Measurements from ENCODE around the gene POU3F2. TPM values are rescaled to one million over a fixed set of nuclear protein-coding genes. Genes with fewer than 3 reads are reported as not detected.

POU3F2 gene
- total RNA-seq, 1 experiment from 2014 or later = not detected

DNA sequence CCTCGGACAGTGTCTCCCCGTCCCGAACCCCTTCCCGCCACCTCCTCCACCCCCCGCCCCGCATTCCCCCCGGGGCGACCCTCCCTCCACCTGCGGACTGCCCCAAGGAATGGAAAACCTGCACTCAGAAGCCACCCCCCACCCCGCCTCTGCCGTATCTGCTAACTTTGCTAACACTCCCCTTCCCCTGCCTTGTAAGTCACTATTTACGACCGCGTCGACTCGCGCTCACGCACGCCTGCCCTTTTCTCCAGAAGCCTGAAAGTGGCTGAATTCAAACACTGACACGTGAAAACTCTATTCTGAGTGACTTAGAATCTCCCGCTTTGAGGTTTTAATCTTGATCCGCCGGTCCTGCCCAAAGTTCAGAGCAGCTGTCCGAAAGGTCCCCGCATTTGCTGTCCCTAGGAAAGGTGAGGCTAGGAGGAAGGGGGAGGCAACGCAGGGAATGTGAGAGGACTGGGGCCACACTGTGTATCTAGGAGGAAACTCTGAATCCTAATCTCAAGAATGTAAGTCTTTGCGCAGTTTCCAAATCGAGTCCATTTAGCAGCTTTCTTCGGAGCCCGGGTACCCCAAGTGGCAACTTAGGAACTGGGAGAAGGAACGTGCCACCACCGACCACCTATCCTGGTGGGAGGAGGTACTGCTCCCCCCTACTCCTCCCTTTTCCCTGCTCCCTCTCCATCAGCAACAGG, 9.3 kb upstream of the POU3F2 start:
- intact Hi-C loops (cut with micrococcal nuclease) = no loop called here
- no TSS peak for BruUV-seq (replicated peaks)
- H3K4me1 Mint-ChIP-seq (ENCODE audit: insufficient read depth, unreplicated experiment) = peaks cover 5% of the 10 kb centered on the region
- POLR2A ChIA-PET = no interaction called here
- CTCF ChIA-PET = interaction anchor here (0.6 kb wide), 1 partner anchor 122 kb away, joined by 4 read pairs; no protein-coding TSS in a partner anchor
- H3K9me3 Mint-ChIP-seq (ENCODE audit: unreplicated experiment) = no peaks in the 10 kb centered on the region
- H3K27ac Mint-ChIP-seq (ENCODE audit: low read depth, unreplicated experiment) = no peak overlapping the region
- no peak overlapping the region for H3K4me3 Mint-ChIP-seq (ENCODE audit: unreplicated experiment)
- H3K36me3 Mint-ChIP-seq (ENCODE audit: insufficient read depth, unreplicated experiment) = no peaks in the 10 kb centered on the region
- H3K27me3 Mint-ChIP-seq (ENCODE audit: insufficient read depth, unreplicated experiment) = peaks cover 100% of the 10 kb centered on the region
- DNase-seq (ENCODE audit: unreplicated experiment) = no peak
- TF ChIP-seq, protein P1, sequence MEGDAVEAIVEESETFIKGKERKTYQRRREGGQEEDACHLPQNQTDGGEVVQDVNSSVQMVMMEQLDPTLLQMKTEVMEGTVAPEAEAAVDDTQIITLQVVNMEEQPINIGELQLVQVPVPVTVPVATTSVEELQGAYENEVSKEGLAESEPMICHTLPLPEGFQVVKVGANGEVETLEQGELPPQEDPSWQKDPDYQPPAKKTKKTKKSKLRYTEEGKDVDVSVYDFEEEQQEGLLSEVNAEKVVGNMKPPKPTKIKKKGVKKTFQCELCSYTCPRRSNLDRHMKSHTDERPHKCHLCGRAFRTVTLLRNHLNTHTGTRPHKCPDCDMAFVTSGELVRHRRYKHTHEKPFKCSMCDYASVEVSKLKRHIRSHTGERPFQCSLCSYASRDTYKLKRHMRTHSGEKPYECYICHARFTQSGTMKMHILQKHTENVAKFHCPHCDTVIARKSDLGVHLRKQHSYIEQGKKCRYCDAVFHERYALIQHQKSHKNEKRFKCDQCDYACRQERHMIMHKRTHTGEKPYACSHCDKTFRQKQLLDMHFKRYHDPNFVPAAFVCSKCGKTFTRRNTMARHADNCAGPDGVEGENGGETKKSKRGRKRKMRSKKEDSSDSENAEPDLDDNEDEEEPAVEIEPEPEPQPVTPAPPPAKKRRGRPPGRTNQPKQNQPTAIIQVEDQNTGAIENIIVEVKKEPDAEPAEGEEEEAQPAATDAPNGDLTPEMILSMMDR (IDR thresholded peaks at IDR 0.05; ENCODE audit: unreplicated experiment) = no peak

- ChIA-PET POLR2A (no interaction called here), CTCF (no interaction called here)
- Mint-ChIP-seq H3K4me3 (ENCODE audit: unreplicated experiment) (no peak overlapping the region), H3K4me1 (ENCODE audit: insufficient read depth, unreplicated experiment) (peaks cover 5% of the 10 kb centered on the region), H3K36me3 (ENCODE audit: insufficient read depth, unreplicated experiment) (no peaks in the 10 kb centered on the region), H3K9me3 (ENCODE audit: unreplicated experiment) (no peaks in the 10 kb centered on the region), H3K27me3 (ENCODE audit: insufficient read depth, unreplicated experiment) (peaks cover 100% of the 10 kb centered on the region), H3K27ac (ENCODE audit: low read depth, unreplicated experiment) (no peak overlapping the region)
- intact Hi-C loops (cut with micrococcal nuclease) = no loop called here
- BruUV-seq (replicated peaks) = no TSS peak
- TF ChIP-seq, protein P1 (IDR thresholded peaks at IDR 0.05; ENCODE audit: unreplicated experiment) = no peak
- DNase-seq (ENCODE audit: unreplicated experiment) = no peak
Observed at GRCh38 chr6:98825600-98826230, 8.7 kb upstream of the POU3F2 start.

- intact Hi-C loops (cut with micrococcal nuclease) = no loop called here
- TF ChIP-seq, protein P1 (IDR thresholded peaks at IDR 0.05; ENCODE audit: unreplicated experiment) = no peak
- Mint-ChIP-seq H3K9me3 (ENCODE audit: unreplicated experiment) (no peaks in the 10 kb centered on the region), H3K27me3 (ENCODE audit: insufficient read depth, unreplicated experiment) (peaks cover 100% of the 10 kb centered on the region), H3K4me3 (ENCODE audit: unreplicated experiment) (no peak overlapping the region), H3K36me3 (ENCODE audit: insufficient read depth, unreplicated experiment) (no peaks in the 10 kb centered on the region), H3K4me1 (ENCODE audit: insufficient read depth, unreplicated experiment) (peaks cover 6% of the 10 kb centered on the region), H3K27ac (ENCODE audit: low read depth, unreplicated experiment) (no peak overlapping the region)
- ChIA-PET CTCF (interaction anchor here (0.6 kb wide), 1 partner anchor 577 kb away, joined by 4 read pairs; no protein-coding TSS in a partner anchor), POLR2A (no interaction called here)
- BruUV-seq (replicated peaks) = no TSS peak
- DNase-seq (ENCODE audit: unreplicated experiment) = no peak
Observed at GRCh38 chr6:98827295-98828159, 6.8 kb upstream of the POU3F2 start.

- intact Hi-C loops (cut with micrococcal nuclease) = no loop called here
- BruUV-seq (replicated peaks) = no TSS peak
- POLR2A ChIA-PET = no interaction called here
Observed at GRCh38 chr6:98828211-98828788, 6.1 kb upstream of the POU3F2 start.

More at GRCh38 chr6:98828211-98828788, 6.1 kb upstream of the POU3F2 start:
- Mint-ChIP-seq H3K27me3 (ENCODE audit: insufficient read depth, unreplicated experiment) (peaks cover 100% of the 10 kb centered on the region), H3K36me3 (ENCODE audit: insufficient read depth, unreplicated experiment) (no peaks in the 10 kb centered on the region), H3K9me3 (ENCODE audit: unreplicated experiment) (no peaks in the 10 kb centered on the region), H3K4me1 (ENCODE audit: insufficient read depth, unreplicated experiment) (peaks cover 10% of the 10 kb centered on the region), H3K27ac (ENCODE audit: low read depth, unreplicated experiment) (no peak overlapping the region), H3K4me3 (ENCODE audit: unreplicated experiment) (no peak overlapping the region)
- CTCF ChIA-PET = interaction anchor here (0.6 to 1.0 kb wide), 2 partner anchors 15 to 578 kb away, joined by 3 to 4 read pairs; no protein-coding TSS in a partner anchor
- TF ChIP-seq, protein P1 (IDR thresholded peaks at IDR 0.05; ENCODE audit: unreplicated experiment) = no peak
- DNase-seq (ENCODE audit: unreplicated experiment) = no peak

Measured in MCF 10A (cell line).